GM23248 (cell line): ENCODE results near the gene TAF4. TPM values are rescaled to one million over a fixed set of nuclear protein-coding genes. Genes with fewer than 3 reads are reported as not detected.

Source experiments
- DNase-seq: peaks from one replicate; pipeline ENCODE4 v3.0.0-alpha.2; 2015
- H2AFZ ChIP-seq: fragments of 200-600 bp; sonication (generic); 2 replicates; pipeline ENCODE4 v1.6.1; 2016; ENCODE audit warnings: antibody characterized with exemption
- H3F3A ChIP-seq: fragments of 200-600 bp; sonication (generic); 2 replicates; pipeline ENCODE4 v1.6.1; 2016; ENCODE audit warnings: mild to moderate bottlenecking, antibody characterized with exemption, mixed run types; ENCODE audit not compliant: insufficient read depth
- H3K27ac ChIP-seq: fragments of 200-600 bp; sonication (generic); 2 replicates; pipeline ENCODE4 v1.5.1; 2016; ENCODE audit warnings: mild to moderate bottlenecking
- H3K27me3 ChIP-seq: fragments of 200-600 bp; sonication (generic); replicated peaks from 2 replicates; pipeline ENCODE4 v1.6.1; 2016; ENCODE audit warnings: mild to moderate bottlenecking; ENCODE audit not compliant: insufficient read depth
- H3K36me3 ChIP-seq: fragments of 200-600 bp; sonication (generic); 2 replicates; pipeline ENCODE4 v1.6.1; 2016; ENCODE audit warnings: low read depth, mild to moderate bottlenecking
- H3K4me1 ChIP-seq: fragments of 200-600 bp; sonication (generic); 2 replicates; pipeline ENCODE4 v1.6.1; 2016; ENCODE audit warnings: mild to moderate bottlenecking; ENCODE audit not compliant: insufficient read depth
- H3K4me2 ChIP-seq: fragments of 200-600 bp; sonication (generic); one replicate; pipeline ENCODE4 v1.6.1; 2016; ENCODE audit warnings: mild to moderate bottlenecking; ENCODE audit not compliant: unreplicated experiment
- H3K4me3 ChIP-seq: fragments of 200-600 bp; sonication (generic); 2 replicates; pipeline ENCODE4 v1.5.1; 2016; ENCODE audit warnings: mild to moderate bottlenecking
- H3K79me2 ChIP-seq: fragments of 200-600 bp; sonication (generic); 2 replicates; pipeline ENCODE4 v1.6.1; 2016; ENCODE audit warnings: mild to moderate bottlenecking; ENCODE audit not compliant: insufficient read depth
- H3K9ac ChIP-seq: fragments of 200-600 bp; sonication (generic); 2 replicates; pipeline ENCODE4 v1.6.1; 2016; ENCODE audit warnings: mild to moderate bottlenecking
- H3K9me2 ChIP-seq: fragments of 200-600 bp; sonication (generic); 2 replicates; pipeline ENCODE4 v1.6.1; 2016; ENCODE audit warnings: mixed run types, mild to moderate bottlenecking, moderate library complexity; ENCODE audit not compliant: insufficient read depth
- H3K9me3 ChIP-seq: fragments of 200-600 bp; sonication (generic); one replicate; pipeline ENCODE4 v1.6.1; 2017; ENCODE audit warnings: low read depth
- H4K20me1 ChIP-seq: fragments of 200-600 bp; sonication (generic); 2 replicates; pipeline ENCODE4 v1.6.0; 2016; ENCODE audit not compliant: insufficient read depth
- EZH2 ChIP-seq: fragments of 200-600 bp; sonication (generic); IDR thresholded peaks from 2 replicates; pipeline ENCODE4 v1.6.1; 2018; ENCODE audit warnings: antibody characterized with exemption, mild to moderate bottlenecking; ENCODE audit not compliant: insufficient read depth, poor library complexity, severe bottlenecking
- EZH2phosphoT487 ChIP-seq: fragments of 200-600 bp; sonication (generic); IDR thresholded peaks from 2 replicates; pipeline ENCODE4 v1.6.1; 2018; ENCODE audit warnings: antibody characterized with exemption, moderate library complexity, mild to moderate bottlenecking, low read depth; ENCODE audit not compliant: insufficient read depth
- WGBS, 2 experiments: methylation state at CpG; one replicate each; pipeline ENCODE4 v1.1.6; 2015 to 2017; ENCODE audit warnings: low lambda C conversion rate in 2 of 2, low coverage in 1 of 2; ENCODE audit errors: missing lambda C conversion rate in 2 of 2; 5-methylcytosine and 5-hydroxymethylcytosine counted together
- in situ Hi-C: fragments of 300-500 bp; cut with MboI; formaldehyde crosslinking; loops from 2 replicates; pipeline ENCODE4 v1.15.0; 2020
- polyA plus RNA-seq: library from polyadenylated mRNA; unstranded; fragments of >200 nt; fragmentation: Nextera tagmentation; extraction: Ambion mirVana; gene quantifications from 2 replicates; pipeline ENCODE4 v1.2.1, GENCODE V29; 2016
- total RNA-seq: library from RNA; depleted of rRNA; stranded (reverse); fragments of >200 nt; shearing (Covaris generic); gene quantifications from 2 replicates; pipeline ENCODE4 v1.2.3, GENCODE V29; 2014

The TAF4 gene
- total and polyA plus RNA-seq, 2 experiments from 2014 or later, result 1.4 to 2.9 TPM

DNA sequence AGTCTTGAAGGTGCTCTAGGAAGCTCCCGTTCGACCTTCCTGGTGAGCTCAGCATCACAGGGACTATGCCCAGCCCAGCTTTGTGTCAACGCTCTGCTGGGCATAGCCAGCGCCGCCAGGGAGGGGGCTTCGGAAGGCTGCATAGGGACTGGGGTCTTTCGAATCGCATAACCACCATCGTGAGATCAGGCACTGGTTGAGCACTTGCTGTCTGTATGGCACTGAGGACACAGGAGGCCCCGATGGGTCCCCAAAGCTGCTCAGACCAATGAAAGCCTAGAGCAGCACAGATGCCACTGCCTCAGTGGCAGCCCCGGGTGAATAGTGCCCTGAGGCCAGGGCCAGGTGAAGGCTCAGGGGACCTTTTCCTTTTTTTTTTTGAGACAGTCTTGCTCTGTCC lies 96.7 kb downstream of the TAF4 start:
- WGBS, 2 experiments, result 53 to 58% methylated on average over 11 of the region's 11 CpGs
- Histone ChIP-seq H3K27me3 (peaks cover 11% of the 10 kb centered on the region; the same call in 1 of the 2 replicates), H3K4me3 (no peak overlapping the region), H3K9ac (no peak overlapping the region), H3K4me2 (no peak overlapping the region), H3F3A (no peaks in the 10 kb centered on the region), H2AFZ (no peak overlapping the region), H3K4me1 (no peaks in the 10 kb centered on the region), H4K20me1 (no peaks in the 10 kb centered on the region), H3K36me3 (no peaks in the 10 kb centered on the region), H3K79me2 (no peaks in the 10 kb centered on the region), H3K9me3 (no peaks in the 10 kb centered on the region), H3K27ac (no peak overlapping the region), H3K9me2 (no peaks in the 10 kb centered on the region)
- DNase-seq, result no peak
- in situ Hi-C loops, result no loop called here
- TF ChIP-seq EZH2 (no peak), EZH2phosphoT487 (no peak)

DNA sequence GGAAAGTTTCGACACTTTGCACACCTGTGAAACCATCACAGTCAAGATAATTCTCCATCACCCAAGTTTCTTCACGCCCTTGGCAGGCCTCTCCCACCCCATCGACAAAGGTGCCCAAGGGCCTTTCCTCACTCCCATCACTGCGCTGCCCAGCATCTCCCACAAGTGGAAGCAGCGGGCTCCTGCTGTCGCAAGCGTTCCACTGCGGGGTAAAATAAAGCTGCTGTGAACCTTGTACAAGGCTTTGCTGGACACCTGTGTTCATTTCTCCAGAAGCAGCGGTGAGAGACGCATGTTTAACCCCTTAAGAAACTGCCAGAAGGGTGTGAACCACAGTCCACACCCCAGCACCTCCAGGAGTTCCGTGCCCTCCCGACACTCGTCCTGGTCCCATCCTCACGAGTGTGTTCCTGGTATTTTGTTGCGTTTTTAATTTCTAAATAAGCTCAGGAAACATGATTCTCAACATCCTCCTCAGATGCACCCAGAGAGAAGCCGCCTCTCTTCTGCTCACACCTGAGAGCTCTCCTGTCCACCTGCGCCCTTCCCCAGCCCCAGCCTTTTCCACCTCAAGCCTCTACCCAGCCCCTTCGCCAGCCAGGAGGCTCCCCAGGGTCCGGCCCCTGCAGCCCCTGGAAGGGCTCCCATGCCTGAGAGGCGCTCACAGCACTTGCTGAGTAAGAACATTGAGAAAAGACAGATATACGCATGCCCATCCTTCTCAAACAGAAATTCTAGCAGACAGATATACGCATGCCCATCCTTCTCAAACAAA lies 97.5 kb downstream of the TAF4 start:
- Histone ChIP-seq H3K4me2 (no peak overlapping the region), H3K9me2 (no peaks in the 10 kb centered on the region), H3F3A (no peaks in the 10 kb centered on the region), H3K4me3 (no peak overlapping the region), H3K79me2 (no peaks in the 10 kb centered on the region), H2AFZ (no peak overlapping the region), H3K9ac (no peak overlapping the region), H3K9me3 (no peaks in the 10 kb centered on the region), H4K20me1 (no peaks in the 10 kb centered on the region), H3K4me1 (no peaks in the 10 kb centered on the region), H3K36me3 (no peaks in the 10 kb centered on the region), H3K27ac (no peak overlapping the region), H3K27me3 (peaks cover 11% of the 10 kb centered on the region; the same call in 1 of the 2 replicates)
- in situ Hi-C loops, result no loop called here
- no peak for DNase-seq
- 62 to 68% methylated on average over 22 of the region's 22 CpGs for WGBS, 2 experiments
- no peak for TF ChIP-seq EZH2
- no peak for TF ChIP-seq EZH2phosphoT487

DNA sequence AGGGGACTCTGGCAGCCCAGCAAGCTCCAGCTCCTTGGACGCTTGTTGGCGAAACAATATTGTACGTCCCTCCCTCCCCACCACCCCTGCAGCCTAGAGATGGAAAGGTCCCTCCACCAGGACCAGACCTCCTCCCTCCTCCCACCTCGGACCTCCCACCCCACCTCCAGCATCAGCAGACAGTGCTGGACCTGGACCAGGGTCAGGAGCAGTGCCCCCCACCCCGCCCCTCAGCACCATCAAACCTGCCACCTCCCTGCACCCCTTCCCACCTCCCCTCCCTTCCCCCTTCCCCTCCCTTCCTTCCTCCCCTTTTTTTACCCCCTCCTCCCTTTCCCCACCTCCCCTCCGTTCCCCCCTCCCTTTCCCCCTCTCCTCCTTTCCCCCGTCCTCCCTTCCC lies 98.4 kb downstream of the TAF4 start:
- Histone ChIP-seq H3K4me1 (no peaks in the 10 kb centered on the region), H4K20me1 (no peaks in the 10 kb centered on the region), H3K36me3 (no peaks in the 10 kb centered on the region), H3K79me2 (no peaks in the 10 kb centered on the region), H2AFZ (no peak overlapping the region), H3K9me2 (no peaks in the 10 kb centered on the region), H3K27ac (no peak overlapping the region), H3K4me3 (no peak overlapping the region), H3K9ac (no peak overlapping the region), H3K9me3 (no peaks in the 10 kb centered on the region), H3K4me2 (no peak overlapping the region), H3F3A (no peaks in the 10 kb centered on the region), H3K27me3 (peaks cover 11% of the 10 kb centered on the region; the same call in 1 of the 2 replicates)
- no peak for TF ChIP-seq EZH2
- no peak for TF ChIP-seq EZH2phosphoT487
- no peak for DNase-seq
- WGBS, 2 experiments, result 39 to 100% methylated on average over 1 to 7 of the region's 7 CpGs
- in situ Hi-C loops, result no loop called here

DNA sequence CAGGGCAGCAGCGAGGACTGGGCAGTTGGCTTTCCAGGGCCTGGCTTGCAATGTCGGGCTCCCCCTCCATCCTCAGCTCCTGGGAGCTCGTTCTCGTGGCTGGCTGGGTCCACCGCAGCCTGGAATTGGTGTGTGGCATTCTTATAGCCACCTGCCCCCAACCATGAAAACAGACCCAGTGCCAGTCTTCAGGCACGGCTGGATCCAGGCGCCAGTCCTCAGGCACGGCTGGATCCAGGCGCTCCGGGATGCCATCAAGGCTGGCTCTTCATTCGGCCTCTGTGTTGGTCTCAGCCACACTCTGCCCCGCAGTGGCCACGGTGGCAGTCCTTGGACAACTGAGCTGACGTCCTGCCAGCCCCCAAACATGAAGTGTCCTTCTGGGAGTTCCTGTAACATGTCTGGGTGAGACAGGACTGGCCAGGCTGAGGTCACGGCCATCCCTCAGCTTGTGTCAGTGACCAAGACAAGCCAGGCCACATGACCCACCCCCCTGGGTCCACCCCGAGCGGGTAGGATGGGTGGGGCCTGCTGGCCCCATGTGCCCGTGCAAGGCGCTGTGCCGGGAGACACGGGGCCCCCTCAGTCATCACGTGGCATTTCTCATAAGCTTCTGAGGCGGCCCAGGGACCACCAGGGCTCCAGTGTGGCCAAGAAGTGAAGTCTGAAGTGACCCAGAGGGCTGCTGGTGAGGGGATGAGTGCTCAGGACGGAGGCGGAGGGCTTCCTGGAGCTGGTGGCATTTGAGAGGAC lies 99.0 kb downstream of the TAF4 start:
- Histone ChIP-seq H3K9ac (no peak overlapping the region), H3K79me2 (no peaks in the 10 kb centered on the region), H4K20me1 (no peaks in the 10 kb centered on the region), H3K9me2 (no peaks in the 10 kb centered on the region), H3F3A (no peaks in the 10 kb centered on the region), H2AFZ (no peak overlapping the region), H3K36me3 (no peaks in the 10 kb centered on the region), H3K4me3 (no peak overlapping the region), H3K4me1 (no peaks in the 10 kb centered on the region), H3K27ac (no peak overlapping the region), H3K4me2 (no peak overlapping the region), H3K27me3 (peaks cover 11% of the 10 kb centered on the region; the same call in 1 of the 2 replicates), H3K9me3 (no peaks in the 10 kb centered on the region)
- TF ChIP-seq EZH2, result no peak
- no peak for TF ChIP-seq EZH2phosphoT487
- in situ Hi-C loops, result no loop called here
- WGBS, 2 experiments, result 64% methylated on average over 23 to 25 of the region's 25 CpGs
- DNase-seq, result no peak
